ENCODE data around the gene SETD3.

- TF ChIP-seq EZH2 (IDR thresholded peaks at IDR 0.05; ENCODE audit: borderline replicate concordance, low read length): no peak
- TF ChIP-seq, protein P1, sequence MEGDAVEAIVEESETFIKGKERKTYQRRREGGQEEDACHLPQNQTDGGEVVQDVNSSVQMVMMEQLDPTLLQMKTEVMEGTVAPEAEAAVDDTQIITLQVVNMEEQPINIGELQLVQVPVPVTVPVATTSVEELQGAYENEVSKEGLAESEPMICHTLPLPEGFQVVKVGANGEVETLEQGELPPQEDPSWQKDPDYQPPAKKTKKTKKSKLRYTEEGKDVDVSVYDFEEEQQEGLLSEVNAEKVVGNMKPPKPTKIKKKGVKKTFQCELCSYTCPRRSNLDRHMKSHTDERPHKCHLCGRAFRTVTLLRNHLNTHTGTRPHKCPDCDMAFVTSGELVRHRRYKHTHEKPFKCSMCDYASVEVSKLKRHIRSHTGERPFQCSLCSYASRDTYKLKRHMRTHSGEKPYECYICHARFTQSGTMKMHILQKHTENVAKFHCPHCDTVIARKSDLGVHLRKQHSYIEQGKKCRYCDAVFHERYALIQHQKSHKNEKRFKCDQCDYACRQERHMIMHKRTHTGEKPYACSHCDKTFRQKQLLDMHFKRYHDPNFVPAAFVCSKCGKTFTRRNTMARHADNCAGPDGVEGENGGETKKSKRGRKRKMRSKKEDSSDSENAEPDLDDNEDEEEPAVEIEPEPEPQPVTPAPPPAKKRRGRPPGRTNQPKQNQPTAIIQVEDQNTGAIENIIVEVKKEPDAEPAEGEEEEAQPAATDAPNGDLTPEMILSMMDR (conservative IDR thresholded peaks at IDR 0.05 in 1 of 2, IDR thresholded peaks at IDR 0.05 in 1 of 2; ENCODE audit: extremely low read depth in 1 of 2, insufficient read depth in 1 of 2, low read depth in 1 of 2, low read length in 2 of 2): no peak
Measured at GRCh38 chr14:99352688-99353280, 127.9 kb downstream of the SETD3 start.
